Measurements from ENCODE around the gene CLDN20.

GRCh38 chr6:155275808-155276480, 12.1 kb downstream of the CLDN20 start:
- no peak for TF ChIP-seq CTCF (IDR thresholded peaks at IDR 0.05)
- TF ChIP-seq POLR2A (IDR thresholded peaks at IDR 0.05) = no peak

Measured in testis (tissue), 2 donors.